Mesenteric fat pad (tissue), 1 donor: ENCODE data around the gene PPP2R5C. TPM values are rescaled to one million over a fixed set of nuclear protein-coding genes. Genes with fewer than 3 reads are reported as not detected.

Experiments used
- DNase-seq: peaks from one replicate; pipeline ENCODE4 v3.0.0-alpha.2; 2020; ENCODE audit warnings: low spot score
- total RNA-seq: library from RNA; stranded (reverse); fragmentation: NEBNext Ultra II Directional; extraction: Animal tissue kit (Norgen Biotek cat#: 25700); gene quantifications from one replicate; pipeline ENCODE4 v1.2.1, GENCODE V29; 2021
- donor health status: DM: yes; HTN: yes; CAD: no.

Gene PPP2R5C
- total RNA-seq, 1 donor from 2014 or later = 124 TPM

DNA sequence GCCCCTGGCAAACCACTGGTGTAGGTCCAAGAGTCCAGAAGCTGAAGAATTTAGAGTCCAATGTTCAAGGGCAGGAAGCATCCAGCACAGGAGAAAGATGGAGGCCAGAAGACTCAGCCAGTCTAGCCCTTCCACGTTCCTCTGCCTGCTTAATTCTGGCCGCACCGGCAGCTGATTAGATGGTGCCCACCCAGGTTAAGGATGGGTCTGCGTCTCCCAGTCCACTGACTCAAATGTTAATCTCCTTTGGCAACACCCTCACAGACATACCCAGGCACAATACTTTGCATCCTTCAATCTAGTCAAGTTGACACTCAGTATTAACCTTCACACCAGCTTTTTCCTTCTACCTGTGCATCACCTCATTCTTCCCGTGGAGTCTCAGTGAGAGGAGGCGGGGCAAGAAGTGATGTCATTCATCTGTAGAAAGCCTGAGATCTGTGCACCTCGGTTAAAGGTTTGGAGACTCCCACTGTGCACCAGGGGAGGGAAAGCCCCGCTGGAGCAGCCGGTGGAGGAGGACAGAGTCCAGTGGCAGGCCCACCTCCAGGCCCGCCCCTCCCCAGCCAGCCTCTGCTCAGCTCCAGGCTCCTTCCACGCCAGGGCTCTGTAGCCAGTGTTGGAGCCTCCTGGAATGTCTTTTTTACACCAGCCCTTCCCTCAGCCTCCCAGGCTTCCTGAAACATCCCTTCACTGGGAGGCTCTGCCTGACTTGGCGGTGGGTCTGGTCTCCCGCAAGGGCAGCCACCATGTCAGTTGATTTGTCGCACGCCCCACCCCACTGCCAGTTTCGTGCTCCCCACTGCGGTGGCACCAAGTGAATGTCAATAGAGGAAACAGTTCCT is 122.8 kb downstream of the PPP2R5C start:
- DNase-seq = peak; percentile 64

DNA sequence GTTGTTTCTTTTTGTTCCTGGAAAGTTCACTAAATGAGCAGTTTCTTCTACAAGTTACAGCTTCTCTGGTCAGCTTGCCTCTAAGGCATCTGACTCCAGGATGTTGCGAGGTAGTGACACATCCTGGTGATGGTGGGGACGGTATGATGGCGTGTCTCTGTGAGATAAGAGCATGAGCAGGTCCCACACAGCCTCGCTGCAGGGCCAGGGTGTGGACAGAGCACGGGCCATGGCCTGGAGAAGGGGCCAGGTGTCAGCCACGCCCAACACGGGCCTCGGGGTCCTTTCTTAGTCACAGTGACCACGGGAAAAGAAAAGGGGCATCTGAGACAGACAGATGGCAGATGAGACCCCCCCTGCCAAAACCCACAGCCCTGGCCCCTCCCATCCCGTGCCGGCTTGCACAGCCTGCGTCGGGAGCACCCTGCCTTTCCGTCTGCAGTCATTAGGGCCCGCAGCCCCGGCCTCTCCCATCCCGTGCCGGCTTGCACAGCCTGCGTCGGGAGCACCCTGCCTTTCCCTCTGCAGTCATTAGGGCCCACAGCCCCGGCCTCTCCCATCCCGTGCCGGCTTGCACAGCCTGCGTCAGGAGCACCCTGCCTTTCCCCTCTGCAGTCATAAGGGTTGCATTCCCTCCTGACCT is 123.5 kb downstream of the PPP2R5C start:
- peak; percentile 37 for DNase-seq

DNA sequence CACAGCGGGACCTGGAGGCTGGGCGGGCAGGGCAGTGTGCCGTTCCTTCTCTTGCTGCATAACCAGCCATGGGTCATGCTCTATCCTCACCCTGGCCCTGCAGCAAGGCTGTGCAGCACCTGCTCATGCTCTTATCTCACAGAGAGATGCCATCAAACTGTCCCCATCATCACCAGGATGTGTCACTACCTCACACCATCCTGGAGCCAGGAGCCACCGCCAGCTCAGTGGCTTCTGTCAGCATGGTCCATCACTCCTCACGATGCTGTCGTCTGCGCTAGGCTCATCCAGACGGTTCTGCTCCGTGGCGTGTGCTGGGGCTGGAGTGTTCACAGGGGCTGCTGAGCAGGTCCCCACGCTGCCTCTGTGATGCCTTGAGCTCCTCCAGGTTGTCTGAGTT is 125.7 kb downstream of the PPP2R5C start:
- peak; percentile 71 for DNase-seq

DNA sequence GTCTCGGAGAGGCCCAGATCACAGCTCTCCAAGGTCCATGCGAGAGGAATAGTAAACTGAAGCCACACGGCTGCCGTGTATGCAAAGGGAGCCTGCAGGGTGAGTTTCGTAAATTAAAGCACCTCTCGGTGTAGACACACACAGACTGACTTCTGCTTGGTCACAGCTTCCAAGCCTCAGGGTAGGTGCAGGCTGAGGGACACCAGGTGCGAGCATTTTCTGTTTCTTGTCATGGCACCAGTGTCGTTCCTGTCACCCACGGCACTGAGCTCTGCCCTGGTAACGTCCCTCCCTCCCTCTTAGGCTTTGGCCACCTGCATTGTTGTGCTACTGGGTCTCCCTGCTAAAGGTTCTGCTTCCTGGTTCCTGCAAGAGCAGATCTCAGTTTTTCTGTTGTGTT is 126.7 kb downstream of the PPP2R5C start:
- peak; percentile 45 for DNase-seq

DNA sequence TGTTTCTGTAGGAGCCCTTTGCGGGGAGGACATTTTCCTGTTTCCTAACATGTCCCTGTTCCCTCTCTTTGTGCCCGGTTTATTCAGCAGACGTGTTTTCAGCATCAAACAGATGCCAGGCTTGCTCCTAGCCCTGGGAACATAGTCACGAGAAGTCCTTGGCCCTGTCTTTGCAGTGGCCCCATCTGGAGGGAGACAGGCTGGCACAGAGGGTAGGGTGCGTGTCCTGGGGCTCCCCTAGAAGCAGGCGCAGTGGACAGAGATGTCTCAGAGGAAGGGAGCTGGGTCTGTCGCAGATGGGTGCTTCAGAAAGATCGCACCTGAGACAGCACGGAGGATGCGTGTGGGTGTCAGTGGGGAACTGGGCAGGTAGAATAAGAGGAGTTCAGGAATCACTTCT is 127.9 kb downstream of the PPP2R5C start:
- DNase-seq = peak; percentile 76

DNA sequence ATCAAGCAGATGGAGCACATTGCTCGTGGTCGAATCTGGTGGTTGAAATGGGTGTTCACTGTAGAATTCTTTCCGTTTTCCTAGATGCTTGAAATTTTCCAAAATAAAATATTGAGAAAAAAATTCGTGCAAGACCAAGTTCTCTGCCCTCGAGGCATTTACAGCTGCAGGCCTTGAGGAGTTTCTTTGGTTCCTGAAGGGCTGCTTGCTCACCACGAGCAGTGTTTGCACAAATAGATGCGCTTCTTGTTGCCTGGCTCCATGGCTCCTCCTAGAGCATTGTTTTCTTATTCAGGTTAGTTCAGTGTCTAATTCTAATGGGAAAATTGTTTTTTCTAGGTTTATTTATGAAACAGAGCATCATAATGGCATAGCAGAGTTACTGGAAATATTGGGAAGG is 128.4 kb downstream of the PPP2R5C start:
- no peak for DNase-seq

DNA sequence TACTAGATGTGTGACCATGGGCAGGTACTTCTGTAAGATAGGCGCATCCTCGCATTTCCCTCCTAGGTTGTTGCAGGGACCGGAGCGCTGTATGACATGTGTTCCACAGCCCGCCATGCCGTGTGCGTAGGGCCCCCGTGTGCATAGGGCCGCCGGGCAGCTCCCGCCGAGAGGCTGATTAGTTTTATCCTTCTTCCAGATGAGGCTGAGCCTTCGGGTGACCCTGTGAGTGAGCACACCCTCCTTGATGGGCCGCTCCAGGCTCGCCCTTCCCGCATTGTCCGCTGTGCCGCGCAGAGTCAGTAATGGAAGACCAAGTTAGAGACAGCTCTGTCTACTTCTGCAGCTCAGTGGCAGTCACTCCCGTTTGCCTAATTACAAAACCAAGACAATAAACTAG is 130.0 kb downstream of the PPP2R5C start:
- DNase-seq = peak; percentile 57

DNA sequence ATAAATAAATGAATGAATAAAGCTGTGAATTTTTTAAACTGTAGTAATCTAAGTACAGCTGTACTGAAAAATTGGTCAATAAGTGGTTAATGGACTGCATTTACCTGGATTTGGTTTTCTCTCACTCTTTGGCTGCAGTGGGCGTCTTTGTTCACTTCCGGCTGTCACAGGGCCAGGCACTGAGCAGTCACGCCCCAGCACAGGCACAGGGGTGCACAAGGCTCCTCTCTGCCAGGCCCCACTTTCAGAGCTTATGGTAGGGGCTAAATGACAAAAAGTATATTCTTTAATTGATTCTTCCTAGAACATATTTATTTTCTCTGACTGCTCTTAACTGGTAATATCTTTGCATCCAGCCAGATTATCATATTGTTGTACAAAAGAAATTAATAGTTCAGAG is 132.2 kb downstream of the PPP2R5C start:
- no peak for DNase-seq

DNA sequence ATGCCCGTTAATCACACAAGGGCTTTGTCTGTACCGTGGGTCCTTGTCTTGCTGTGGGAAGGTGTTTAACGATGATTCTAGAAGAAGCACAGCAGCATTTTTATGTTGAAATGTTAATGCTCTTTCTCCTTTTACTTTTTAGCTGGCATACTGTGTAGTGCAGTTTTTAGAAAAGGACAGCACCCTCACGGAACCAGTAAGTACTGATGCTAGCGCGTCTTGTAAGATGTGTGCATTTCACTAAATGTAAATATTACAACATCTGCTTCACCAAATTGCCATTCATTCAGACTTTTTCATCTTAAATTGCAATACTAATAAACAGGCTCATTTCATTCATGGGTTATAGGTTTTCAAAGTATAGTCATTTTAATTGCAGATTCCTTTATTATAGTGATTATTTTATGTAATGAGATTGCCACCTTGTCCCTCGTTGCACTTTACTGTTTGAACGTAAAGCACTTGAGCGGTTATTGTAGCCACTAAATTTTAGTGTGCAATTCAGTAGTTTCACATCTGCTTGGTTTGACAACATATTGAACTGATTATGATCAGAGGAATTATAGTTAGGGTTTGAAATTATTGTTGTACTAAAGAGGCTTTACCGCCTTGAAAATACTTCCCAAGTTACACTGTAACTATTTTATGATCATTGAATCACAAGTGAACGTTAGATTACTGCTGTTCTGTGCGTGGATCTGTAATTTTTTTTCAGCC is 133.0 kb downstream of the PPP2R5C start:
- no peak for DNase-seq

DNA sequence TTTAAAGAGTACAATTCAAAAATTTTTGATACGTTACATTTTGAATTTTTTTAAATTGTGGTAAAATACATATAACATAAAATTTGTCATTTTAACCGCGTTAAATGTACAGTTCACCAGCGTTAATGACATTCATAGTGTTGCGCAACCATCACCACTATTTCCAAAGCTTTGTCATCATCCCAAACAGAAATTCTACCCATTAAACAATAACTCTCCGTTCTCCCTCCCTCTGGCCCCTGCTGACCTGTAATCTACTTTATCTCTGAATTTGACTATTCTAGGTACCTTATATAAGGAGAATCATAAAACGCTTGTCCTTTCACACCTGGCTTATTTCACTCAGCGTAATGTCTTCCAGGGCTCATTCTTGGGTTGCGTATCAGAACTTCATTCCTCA is 133.7 kb downstream of the PPP2R5C start:
- no peak for DNase-seq

DNA sequence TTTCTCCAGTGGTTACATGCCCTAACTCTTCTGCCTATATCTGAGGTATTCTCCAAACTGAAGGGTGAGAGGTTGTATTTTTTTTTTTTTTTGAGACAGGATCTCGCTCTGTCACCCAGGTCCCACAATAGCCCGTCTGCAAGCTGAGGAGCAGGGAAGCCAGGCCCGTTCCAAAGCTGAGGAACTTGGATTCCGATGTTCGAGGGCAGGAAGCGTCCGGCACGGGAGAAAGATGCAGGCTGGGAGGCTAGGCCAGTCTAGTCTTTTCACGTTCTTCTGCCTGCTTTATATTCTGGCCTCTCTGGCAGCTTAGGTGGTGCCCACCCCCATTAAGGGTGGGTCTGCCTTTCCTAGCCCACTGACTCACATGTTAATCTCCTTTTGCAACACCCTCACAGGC is 135.8 kb downstream of the PPP2R5C start:
- DNase-seq = peak; percentile 80

DNA sequence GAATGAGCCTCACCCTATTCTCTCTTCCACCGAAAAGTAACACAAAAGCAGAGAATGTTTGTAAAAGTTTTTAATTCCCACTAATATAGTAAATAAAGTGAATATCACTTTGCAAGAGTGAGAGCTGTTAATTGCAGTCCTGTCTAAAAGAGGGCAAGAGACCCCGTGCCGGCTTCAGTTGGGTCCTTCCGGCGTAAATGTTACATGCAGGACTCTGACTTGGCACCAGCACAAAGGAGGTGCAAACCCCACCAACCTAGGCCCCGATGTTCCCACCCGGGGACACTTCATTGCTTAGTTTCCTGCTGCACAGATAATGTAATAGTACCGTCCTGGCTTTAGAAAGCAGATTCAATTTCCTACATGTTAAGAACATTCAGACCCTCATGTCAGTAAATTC is 136.9 kb downstream of the PPP2R5C start:
- DNase-seq = peak; percentile 71

DNA sequence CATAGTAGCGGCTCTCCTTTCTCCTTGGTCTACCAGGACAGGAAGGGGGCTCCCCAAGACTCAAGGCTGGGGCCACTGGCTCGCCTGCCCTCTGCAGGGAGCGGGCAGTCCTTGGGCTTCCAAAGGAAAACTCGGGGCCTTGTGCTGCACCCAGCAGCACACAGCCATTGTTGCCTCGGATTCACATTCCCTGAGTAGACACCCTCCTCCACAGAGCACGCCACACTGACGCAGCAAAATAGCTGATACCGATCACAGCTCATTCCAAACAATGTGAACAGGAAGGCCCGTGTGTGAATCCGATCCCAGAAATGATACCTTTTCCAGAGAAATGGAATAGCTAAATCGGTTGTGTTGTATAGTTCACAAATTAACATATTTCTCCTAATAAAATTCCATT is 137.8 kb downstream of the PPP2R5C start:
- peak; percentile 77 for DNase-seq

DNA sequence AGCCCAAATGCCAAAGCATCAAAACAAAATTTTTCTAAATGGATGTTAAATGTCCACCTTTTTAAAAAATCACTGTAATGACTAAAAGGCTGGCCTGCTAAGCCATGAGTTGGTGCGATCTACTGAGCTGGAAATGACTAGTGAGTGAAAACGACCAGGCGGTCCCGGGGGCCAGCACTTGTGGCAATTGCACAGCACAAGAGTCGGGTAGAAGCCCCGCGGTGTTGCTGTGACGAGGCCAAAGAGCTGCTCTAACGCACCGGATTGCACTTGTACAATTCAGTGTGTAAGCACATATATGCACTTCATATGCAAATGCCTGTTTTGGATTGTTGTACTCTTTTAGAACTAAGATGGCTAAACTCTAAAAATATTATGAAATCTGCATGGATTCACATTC is 138.7 kb downstream of the PPP2R5C start:
- DNase-seq = peak; percentile 45

DNA sequence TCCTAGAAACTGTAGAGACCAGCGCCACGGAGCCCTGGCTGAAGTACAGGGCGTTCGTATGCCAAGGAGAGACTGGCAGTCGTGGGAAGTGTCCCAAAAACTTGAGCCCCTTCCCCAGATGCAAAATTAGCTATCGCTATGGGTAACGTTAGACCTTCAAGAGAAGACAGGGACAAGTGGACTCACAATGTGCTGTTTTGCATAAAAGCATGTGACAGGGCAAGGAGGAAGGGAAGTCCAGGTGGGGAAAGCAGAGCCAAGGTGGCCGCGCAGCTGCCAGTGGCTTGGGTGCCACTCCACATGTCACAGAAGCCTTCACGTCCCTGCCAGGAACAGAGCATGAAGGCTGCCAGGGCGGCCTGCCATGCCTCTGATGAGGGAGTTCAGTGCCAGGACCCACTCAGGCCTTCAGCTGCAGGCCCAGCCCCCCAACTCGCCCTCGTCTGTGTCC is 141.6 kb downstream of the PPP2R5C start:
- DNase-seq = peak; percentile 78

DNA sequence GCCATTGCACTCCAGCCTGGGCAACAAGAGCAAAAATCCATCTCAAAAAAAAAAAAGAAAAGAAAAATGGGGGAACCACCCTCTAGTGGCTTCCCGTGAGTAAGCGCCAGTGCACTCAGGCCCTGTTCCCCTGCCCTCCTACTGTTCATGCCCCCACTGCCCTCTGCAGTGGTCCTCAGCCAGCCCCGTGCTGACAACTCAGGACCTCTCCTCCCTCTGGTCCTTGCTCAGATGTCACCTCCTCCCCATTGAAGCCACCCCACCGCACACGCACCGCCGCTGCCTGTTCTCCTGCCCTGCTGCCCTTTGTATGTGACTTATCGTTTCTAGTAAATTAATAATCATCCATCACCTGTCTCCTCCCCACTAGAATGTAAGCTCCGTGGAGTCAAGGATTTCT is 144.1 kb downstream of the PPP2R5C start:
- peak; percentile 37 for DNase-seq

DNA sequence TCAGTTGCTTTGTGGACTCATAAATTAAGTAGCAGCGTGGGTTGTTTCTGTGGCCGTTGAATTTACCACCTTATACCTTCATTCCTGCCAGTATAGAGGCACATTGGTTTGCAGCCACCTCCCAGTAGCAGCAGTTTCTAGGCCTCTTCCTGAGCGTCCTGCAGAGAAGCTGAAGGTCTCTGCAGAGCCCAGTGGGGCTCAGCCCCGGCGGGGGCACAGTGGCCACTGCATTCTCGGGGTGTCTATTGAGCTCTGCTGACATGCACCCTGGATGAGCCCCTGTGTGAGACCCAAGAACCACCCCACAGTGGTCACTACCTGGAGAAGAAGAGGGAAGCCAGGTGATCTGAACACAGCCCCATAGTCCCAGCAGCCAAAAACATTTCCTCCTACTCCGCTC is 145.1 kb downstream of the PPP2R5C start:
- peak; percentile 18 for DNase-seq

DNA sequence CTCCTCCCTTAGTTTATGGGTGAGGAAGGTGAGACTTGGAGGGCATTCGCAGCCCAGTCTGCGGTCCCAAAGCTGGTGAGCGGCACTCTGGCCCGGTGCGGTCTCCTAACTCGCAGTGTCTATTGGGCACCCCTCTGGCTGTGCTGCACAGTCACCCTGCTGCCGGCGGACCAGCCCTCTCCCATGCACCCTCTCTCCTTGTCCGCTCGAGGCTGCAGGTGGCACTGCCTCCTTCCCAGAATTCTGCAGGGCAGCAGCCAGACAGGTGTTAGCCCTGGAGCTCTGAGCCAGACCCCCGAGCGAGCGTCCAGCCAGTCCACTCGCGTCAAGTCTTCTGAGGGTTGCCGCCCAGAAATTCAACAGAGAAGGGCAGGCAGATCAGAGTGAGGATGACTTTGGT is 146.1 kb downstream of the PPP2R5C start:
- peak; percentile 76 for DNase-seq

DNA sequence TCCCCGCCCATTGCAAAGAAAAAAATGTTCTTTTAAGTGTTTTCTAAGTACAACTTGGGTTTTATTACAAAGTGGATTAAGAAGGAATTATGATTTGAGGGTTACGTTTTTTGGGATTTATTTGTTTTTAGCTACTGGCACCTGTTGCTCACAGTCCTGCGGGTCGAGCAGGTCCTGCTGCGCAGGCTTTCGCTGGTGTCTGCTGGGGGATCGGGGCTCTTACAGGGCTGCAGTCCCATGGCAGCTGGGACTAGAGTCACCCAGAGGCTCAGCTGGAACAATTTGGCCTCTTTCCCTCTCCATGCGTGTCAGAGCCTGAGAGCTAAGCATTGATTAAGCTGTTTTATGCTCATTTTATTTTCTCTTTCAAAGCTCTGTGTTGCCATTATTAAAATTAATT is 147.3 kb downstream of the PPP2R5C start:
- peak; percentile 35 for DNase-seq

DNA sequence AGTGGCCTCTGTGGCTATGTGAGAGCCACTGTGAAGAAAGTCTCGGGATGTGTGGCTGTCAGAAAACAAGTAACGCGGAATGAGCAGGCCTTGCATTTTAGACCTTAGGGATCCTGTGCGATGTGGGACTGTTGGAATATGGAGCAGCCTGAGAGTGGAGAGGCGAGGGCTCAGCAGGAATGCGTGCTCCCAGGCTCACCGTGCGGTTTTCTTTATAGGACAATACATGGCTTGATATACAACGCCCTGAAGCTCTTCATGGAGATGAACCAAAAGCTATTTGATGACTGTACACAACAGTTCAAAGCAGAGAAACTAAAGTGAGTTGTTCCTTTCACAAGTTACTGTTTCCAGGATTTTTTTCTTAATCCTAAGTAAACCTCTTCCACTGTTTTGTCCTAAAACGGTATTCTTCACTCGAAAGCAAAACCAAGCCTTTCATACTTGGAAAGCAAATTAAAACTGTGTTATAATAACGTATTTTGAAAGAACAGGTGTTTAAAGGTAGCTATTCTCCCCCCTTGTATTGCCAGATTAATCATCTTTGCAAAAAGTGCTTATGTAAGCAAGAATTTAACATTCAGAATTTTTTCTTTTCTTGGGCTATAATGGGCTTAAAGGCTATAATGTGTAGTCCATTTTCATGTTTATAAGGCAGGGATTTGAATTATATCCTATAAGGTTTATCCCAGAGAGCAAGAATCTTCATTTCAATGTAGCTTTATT is 148.0 kb downstream of the PPP2R5C start:
- peak; percentile 33 for DNase-seq

DNA sequence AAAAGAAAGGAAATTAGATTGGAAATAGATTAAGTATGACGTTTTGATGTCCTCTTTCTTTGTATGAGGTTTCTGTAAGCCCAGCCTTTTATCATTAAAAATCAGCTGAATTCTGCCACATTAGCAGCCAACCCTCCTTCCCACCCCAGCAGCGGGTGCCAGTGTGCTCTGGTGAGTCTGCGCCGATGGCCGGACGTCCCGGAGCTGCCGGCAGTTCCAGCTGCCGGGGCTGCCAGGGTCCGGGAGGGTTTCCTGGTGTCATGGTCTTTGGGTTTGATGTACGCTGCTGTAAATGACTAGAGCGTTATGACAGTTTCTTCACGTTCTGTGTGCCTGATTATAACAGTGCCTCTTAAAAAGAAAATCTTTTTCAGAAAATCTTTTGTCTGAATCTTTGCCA is 151.3 kb downstream of the PPP2R5C start:
- DNase-seq = peak; percentile 79
